Cardiac muscle cell (in vitro differentiated cells and primary cell): ENCODE data around the gene ZNF737. TPM values are rescaled to one million over a fixed set of nuclear protein-coding genes. Genes with fewer than 3 reads are reported as not detected.
"Not testable (repeated sequence)": the region's sequence is repeated elsewhere in the genome, so short reads cannot be mapped to it uniquely, and the experiment has no call there.

ENCODE experiments used
- DNase-seq, 2 donors: peaks; one replicate each; pipeline versions ENCODE4 v3.0.0 to v3.0.0-alpha.2; 2010 to 2017; ENCODE audit warnings: low read depth in 1 of 2, low spot score in 1 of 2
- H3K27ac ChIP-seq: fragments of 200-600 bp; sonication (generic); 2 replicates; pipeline ENCODE4 v1.5.1; 2016
- H3K27me3 ChIP-seq: fragments of 200-600 bp; sonication (generic); 2 replicates; pipeline ENCODE4 v1.6.0; 2016; ENCODE audit warnings: control low read depth
- H3K36me3 ChIP-seq: fragments of 200-600 bp; sonication (generic); 2 replicates; pipeline ENCODE4 v1.5.1; 2016; ENCODE audit warnings: control low read depth
- H3K4me1 ChIP-seq: fragments of 200-600 bp; sonication (generic); 2 replicates; pipeline ENCODE4 v1.8.1; 2017; ENCODE audit warnings: low read depth, mild to moderate bottlenecking, mixed run types
- H3K4me3 ChIP-seq: fragments of 200-600 bp; sonication (generic); 2 replicates; pipeline ENCODE4 v1.5.1; 2016; ENCODE audit warnings: mild to moderate bottlenecking
- H3K9me3 ChIP-seq: fragments of 200-600 bp; sonication (generic); 2 replicates; pipeline ENCODE4 v1.5.1; 2017; ENCODE audit warnings: low read depth, mild to moderate bottlenecking, control low read depth
- CTCF ChIP-seq: IDR thresholded peaks from 2 replicates; pipeline ENCODE4 v1.5.1; 2012; ENCODE audit warnings: low read depth, mild to moderate bottlenecking, low read length
- polyA plus RNA-seq: library from polyadenylated mRNA; unstranded; fragments of >200 nt; fragmentation: Nextera tagmentation; extraction: Ambion mirVana; gene quantifications from 2 replicates; pipeline ENCODE4 v1.2.1, GENCODE V29; 2016
- total RNA-seq: library from RNA; depleted of rRNA; stranded (reverse); fragments of >200 nt; gene quantifications from 2 replicates; pipeline ENCODE4 v1.2.3, GENCODE V29; 2016

ZNF737 gene
- total and polyA plus RNA-seq, 2 experiments from 2014 or later = 15.1 to 18.7 TPM

- no peak for DNase-seq
- no peaks in the 10 kb centered on the region for H3K4me1 ChIP-seq
- no peaks in the 10 kb centered on the region for H3K9me3 ChIP-seq
- no peaks in the 10 kb centered on the region for H3K27me3 ChIP-seq
- no peak overlapping the region for H3K4me3 ChIP-seq
- H3K36me3 ChIP-seq = peaks cover 4% of the 10 kb centered on the region
- H3K27ac ChIP-seq = no peak overlapping the region
- no peak for TF ChIP-seq CTCF
These were observed 7.6 kb downstream of the ZNF737 start for GRCh38 chr19:20558011-20558410.

- H3K36me3 ChIP-seq = peaks cover 35% of the 10 kb centered on the region
These were observed 20.8 kb downstream of the ZNF737 start for GRCh38 chr19:20544667-20545333.

GRCh38 chr19:20530303-20530702 lies 35.3 kb downstream of the ZNF737 start:
- H3K4me3 ChIP-seq, H3K27me3 ChIP-seq, H3K36me3 ChIP-seq, H3K27ac ChIP-seq, H3K9me3 ChIP-seq, H3K4me1 ChIP-seq, DNase-seq: not testable (repeated sequence)

More at GRCh38 chr19:20544667-20545333, 20.8 kb downstream of the ZNF737 start:
- H3K4me1 ChIP-seq, DNase-seq, H3K27me3 ChIP-seq, H3K27ac ChIP-seq, H3K4me3 ChIP-seq: not testable (repeated sequence)
- H3K9me3 ChIP-seq = peaks cover 21% of the 10 kb centered on the region

- no peak for DNase-seq
- Histone ChIP-seq H3K4me3 (no peak overlapping the region), H3K27me3 (no peaks in the 10 kb centered on the region), H3K36me3 (no peaks in the 10 kb centered on the region), H3K9me3 (no peaks in the 10 kb centered on the region), H3K4me1 (no peaks in the 10 kb centered on the region), H3K27ac (no peak overlapping the region)
- TF ChIP-seq CTCF = no peak
These were observed 52.2 kb downstream of the ZNF737 start for GRCh38 chr19:20513189-20513904.

- Histone ChIP-seq H3K9me3 (no peaks in the 10 kb centered on the region), H3K36me3 (no peaks in the 10 kb centered on the region), H3K27ac (no peak overlapping the region), H3K4me3 (no peak overlapping the region), H3K4me1 (no peaks in the 10 kb centered on the region), H3K27me3 (no peaks in the 10 kb centered on the region)
- peak in 1 of 2 donors; percentile 7 for DNase-seq
- TF ChIP-seq CTCF = no peak
These were observed 62.1 kb downstream of the ZNF737 start for GRCh38 chr19:20503476-20503875.

Other genes starting within 250 kb of the ZNF737 start
- gene ZNF626, start 95.8 kb upstream of the ZNF737 start, total RNA-seq = 14.1 and 18.4 TPM in 2 replicates
- 17.6 and 24.0 TPM in 2 replicates for gene ZNF626, start 95.8 kb upstream of the ZNF737 start, polyA plus RNA-seq
- gene ZNF66, start 210.5 kb upstream of the ZNF737 start, total RNA-seq = 5.0 and 5.5 TPM in 2 replicates
- gene ZNF66, start 210.5 kb upstream of the ZNF737 start, polyA plus RNA-seq = 2.2 and 5.7 TPM in 2 replicates